HG02840 (cell line): ENCODE data around the gene SLC35E4.
A peak's percentile ranks its signal among the peaks of the same experiment; 100 is the strongest.
"Not testable (repeated sequence)": the region's sequence is repeated elsewhere in the genome, so short reads cannot be mapped to it uniquely, and the experiment has no call there.

Source experiments
- ATAC-seq: cut with Tn5 transposase; IDR thresholded peaks from one replicate; pipeline ENCODE4 v1.9.1; 2021; ENCODE audit warnings: mild to moderate bottlenecking, moderate library complexity, moderate number of reproducible peaks; ENCODE audit not compliant: unreplicated experiment, low FRiP score

The SLC35E4 gene

DNA sequence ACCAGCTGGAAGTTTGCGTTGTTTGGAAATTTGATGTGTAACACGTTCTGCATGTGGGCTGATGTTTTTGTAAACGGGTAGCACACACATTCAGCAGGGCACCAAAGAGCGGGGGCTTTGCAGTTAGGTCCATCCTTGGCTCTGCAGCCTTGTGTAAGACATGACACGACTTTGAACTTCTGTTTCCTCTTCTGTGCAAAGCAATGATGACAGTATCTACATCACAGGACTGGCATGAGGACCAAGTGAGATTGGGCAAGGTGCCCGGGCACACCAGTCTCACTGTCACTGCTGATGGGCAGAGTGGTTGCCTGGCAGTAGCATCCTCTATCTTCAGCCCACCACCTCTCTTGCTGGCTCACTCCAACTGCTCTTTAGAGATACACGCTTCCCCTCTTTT, 25.3 kb upstream of the SLC35E4 start:
- no peak for ATAC-seq

DNA sequence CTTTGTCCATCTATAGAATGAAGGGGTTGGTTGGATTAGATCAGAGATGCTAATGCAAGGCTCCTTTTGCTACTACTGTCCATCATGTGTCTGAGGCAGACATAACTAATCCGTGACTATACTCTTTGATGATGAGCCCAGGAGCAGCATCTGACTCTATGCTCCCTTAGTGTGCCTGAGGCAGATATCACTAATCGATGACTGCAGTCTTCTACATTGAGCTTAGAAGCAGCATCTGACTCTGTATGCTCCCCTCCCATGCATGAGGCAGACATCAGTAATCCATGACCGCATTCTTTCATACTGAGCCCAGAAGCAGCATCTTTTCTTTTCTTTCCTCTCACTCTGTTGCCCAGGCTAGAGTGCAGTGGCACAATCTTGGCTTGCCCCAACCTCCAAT, 24.4 kb upstream of the SLC35E4 start:
- ATAC-seq = no peak

GRCh38 chr22:30612789-30613188, 22.8 kb upstream of the SLC35E4 start:
- ATAC-seq = no peak

DNA sequence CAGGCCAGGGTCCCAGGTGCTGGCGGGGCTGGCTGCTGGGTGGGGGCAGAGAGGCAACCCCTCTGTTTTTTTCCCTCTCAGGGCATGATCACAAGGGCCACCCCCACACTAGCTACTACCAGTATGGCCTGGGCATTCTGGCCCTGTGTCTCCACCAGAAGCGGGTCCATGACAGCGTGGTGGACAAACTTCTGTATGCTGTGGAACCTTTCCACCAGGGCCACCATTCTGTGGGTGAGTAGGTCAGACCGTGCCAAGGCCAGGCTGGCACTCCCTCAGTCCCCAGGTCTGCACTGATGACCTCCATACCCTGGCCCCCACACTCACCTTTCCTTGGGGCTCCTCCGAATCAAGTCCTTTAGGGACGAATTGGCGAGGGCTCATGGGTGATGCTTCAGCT, 21.3 kb upstream of the SLC35E4 start:
- no peak for ATAC-seq

DNA sequence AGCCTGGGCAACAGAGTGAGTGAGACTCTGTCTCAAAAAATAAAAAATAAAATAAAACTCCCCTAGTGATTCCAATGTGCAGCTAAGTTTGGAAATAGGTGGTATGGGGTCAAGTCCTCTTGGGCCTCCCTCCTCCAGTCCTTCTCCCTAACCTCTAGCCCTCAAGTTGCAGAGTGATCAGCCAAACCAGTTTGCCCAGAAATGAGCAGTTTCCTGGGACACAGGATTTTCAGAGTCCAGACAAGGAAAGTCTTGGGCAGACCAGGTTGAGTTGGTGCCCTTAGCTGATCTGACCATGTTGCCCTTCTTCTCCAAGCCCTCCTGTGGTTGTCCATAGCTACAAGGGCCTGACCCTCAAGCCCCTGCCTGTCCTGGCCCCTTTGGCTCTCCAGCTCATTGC, 20.7 kb upstream of the SLC35E4 start:
- no peak for ATAC-seq

DNA sequence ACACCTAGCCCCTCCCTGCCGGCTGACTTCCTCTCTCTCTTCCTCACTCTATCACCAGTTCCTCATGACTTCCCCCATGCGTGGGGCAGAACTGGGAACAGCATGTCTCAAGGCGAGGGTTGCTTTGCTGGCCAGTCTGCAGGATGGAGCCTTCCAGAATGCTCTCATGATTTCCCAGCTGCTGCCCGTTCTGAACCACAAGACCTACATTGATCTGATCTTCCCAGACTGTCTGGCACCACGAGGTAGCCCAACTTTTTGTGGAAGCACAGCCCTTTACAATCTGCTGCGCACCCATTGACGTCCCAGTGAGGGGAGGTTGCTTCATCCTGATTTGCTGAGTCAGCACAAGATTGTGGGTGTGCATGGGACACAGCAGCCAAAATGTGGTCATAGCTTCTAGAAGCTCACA, 20.0 kb upstream of the SLC35E4 start:
- ATAC-seq = no peak

DNA sequence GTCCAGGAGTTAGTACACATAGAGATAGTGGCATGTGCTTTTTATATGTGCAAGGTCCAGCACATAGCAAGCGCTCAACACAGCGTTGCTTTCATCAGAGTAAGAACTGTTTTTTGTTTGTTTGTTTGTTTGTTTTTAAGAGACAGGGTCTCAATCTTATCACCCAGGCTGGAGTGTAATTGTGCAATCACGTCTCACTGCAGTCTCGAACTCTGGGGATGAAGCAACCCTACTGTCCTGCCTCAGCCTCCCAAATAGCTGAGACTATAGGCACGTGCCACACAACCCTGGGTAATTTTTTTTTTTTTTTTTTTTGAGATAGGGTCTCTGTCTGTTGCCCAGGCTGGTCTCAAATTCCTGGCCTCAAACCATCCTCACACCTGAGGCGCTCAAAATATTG, 17.8 kb upstream of the SLC35E4 start:
- ATAC-seq = no peak

DNA sequence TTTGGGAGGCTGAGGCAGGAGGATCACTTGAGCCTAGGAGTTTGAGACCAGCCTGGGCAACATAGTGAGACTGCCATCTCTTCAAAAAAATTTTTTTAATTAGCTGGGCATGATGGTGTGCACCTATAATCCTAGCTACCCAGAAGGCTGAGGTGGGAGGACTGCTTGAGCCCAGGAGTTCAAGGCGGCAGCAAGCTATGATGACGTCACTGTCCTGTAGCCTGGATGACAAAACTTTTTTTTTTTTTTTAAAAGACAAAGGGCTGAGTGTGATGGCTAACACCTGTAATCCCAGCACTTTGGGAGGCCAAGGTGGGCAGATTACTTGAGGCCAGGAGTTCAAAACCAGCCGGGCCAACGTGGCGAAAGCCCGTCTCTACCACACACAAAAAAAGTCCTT, 15.7 kb upstream of the SLC35E4 start:
- ATAC-seq = not testable (repeated sequence)

- no peak for ATAC-seq
Measured at GRCh38 chr22:30626413-30626812, 9.2 kb upstream of the SLC35E4 start.

- ATAC-seq = no peak
Measured at GRCh38 chr22:30627471-30627870, 8.1 kb upstream of the SLC35E4 start.

DNA sequence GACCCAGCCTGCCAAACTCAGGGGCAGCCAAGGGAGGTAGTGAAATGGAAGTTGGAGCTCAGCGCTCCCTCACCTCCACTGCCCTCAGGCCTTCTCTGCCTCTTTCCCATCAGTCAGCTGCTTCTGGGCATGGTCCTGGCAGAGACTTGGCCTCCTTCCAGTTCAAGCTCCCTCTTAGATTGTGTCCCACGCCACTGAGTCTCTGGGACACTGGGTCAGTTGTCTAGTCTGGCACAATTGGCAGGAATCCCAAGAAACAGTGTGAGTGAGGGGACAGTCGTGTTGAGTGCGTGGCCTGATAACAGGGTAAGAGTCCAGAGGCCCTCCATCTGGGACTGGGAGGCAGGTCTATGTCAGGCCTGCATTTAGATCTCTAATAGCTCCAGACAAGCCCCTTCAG, 7.1 kb upstream of the SLC35E4 start:
- ATAC-seq = no peak

DNA sequence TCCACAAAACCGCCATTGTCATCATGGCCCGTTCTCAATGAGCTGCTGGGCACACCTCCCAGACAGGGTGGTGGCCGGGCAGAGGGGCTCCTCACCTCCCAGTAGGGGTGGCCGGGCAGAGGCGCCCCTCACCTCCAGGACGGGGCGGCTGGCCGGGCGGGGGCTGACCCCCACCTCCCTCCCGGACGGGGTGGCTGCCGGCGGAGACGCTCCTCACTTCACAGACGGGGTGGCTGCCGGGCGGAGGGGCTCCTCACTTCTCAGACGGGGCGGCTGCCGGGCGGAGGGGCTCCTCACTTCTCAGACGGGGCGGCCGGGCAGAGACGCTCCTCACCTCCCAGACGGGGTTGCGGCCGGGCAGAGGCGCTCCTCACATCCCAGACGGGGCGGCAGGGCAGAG, 4.1 kb upstream of the SLC35E4 start:
- ATAC-seq = not testable (repeated sequence)

GRCh38 chr22:30634471-30635233, 929 bp upstream of the SLC35E4 start:
- ATAC-seq = peak; percentile 42

GRCh38 chr22:30636226-30637077, 871 bp downstream of the SLC35E4 start:
- no peak for ATAC-seq

- ATAC-seq = no peak
Measured at GRCh38 chr22:30637701-30638114, 2.1 kb downstream of the SLC35E4 start.

- ATAC-seq = no peak
Measured at GRCh38 chr22:30640361-30640760, 4.8 kb downstream of the SLC35E4 start.

GRCh38 chr22:30640839-30641430, 5.4 kb downstream of the SLC35E4 start:
- no peak for ATAC-seq

GRCh38 chr22:30643055-30643875, 7.7 kb downstream of the SLC35E4 start:
- ATAC-seq = no peak

DNA sequence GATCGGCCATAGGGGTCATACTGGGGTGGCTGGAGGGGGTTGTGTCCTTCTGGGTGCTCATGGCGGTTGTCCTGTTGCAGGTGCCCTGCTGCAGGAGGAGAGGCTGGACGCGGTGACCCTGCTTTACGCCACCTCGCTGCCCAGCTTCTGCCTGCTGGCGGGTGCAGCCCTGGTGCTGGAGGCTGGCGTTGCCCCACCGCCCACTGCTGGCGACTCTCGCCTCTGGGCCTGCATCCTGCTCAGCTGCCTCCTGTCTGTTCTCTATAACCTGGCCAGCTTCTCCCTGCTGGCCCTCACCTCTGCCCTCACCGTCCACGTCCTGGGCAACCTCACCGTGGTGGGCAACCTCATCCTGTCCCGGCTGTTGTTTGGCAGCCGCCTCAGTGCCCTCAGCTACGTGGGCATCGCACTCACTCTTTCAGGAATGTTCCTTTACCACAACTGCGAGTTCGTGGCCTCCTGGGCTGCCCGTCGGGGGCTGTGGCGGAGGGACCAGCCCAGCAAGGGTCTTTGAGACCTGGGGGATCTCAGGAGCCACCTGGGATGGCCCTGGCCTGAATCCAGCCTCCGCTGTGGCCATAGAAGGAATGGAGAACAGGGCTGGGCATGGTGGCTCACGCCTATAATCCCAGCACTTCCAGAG, 11.1 kb downstream of the SLC35E4 start:
- no peak for ATAC-seq

GRCh38 chr22:30647536-30647935, 12.0 kb downstream of the SLC35E4 start:
- ATAC-seq = no peak
